A549 treated with AZD9567 at 1 μM for 4 hours (cell line): ENCODE results near the gene LRRC56. TPM values are rescaled to one million over a fixed set of nuclear protein-coding genes. Genes with fewer than 3 reads are reported as not detected.

ENCODE experiments used
- total RNA-seq: library from RNA; stranded (reverse); fragments of 200-300 nt; extraction: Qiagen RNA extraction; gene quantifications from 5 replicates; pipeline ENCODE4 v1.2.3, GENCODE V29; 2022; ENCODE audit not compliant: insufficient read depth

Gene LRRC56, protein sequence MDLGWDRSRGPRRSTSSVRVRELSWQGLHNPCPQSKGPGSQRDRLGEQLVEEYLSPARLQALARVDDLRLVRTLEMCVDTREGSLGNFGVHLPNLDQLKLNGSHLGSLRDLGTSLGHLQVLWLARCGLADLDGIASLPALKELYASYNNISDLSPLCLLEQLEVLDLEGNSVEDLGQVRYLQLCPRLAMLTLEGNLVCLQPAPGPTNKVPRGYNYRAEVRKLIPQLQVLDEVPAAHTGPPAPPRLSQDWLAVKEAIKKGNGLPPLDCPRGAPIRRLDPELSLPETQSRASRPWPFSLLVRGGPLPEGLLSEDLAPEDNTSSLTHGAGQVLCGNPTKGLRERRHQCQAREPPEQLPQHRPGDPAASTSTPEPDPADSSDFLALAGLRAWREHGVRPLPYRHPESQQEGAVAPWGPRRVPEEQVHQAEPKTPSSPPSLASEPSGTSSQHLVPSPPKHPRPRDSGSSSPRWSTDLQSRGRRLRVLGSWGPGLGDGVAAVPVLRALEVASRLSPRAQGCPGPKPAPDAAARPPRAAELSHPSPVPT
- total RNA-seq: 0.73 to 1.4 TPM (median 0.86 TPM) in 5 replicates

DNA sequence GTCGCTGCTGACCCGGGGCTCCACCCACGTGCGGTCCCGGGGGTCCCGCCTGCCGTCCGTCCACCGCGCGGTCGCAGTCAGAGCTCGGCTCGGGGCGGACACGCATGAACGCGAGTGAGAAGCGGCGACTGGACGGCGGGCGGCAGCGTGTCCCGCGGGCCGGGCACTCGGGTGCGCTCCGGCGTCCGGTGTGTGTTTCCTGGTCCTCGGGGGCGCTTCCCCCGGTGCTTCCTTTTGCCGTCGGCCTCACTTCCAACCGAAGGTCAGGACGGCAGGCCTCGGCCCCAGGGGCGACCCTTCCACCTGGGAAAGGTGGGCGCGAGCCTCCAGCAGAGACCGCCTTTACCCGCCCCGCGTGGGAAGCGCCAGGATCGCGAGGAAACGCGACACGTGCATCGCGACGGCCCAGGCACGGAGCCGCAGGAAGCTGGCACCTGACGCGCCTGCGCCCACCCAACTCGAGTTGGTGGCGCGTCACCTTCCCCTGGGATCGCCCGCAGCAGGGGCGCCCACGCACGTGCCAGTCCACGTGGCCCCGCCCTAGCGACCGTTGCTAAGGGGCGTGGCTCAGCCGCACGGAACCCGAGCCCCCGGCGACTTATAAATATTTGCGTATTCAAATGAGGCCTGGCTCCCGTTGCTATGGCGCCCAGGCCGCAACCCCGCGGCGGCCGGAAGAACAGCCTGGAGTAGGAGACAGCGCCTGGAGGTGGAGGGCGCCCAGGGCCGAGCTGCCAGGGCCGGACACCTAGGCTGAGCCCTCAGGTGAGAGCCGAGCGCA, at the start of gene LRRC56:
LRRC56 (plus strand) TSS at position 687 of the 781 bp plus-strand sequence. CDS start 3,158 bp downstream, outside the sequence.

DNA sequence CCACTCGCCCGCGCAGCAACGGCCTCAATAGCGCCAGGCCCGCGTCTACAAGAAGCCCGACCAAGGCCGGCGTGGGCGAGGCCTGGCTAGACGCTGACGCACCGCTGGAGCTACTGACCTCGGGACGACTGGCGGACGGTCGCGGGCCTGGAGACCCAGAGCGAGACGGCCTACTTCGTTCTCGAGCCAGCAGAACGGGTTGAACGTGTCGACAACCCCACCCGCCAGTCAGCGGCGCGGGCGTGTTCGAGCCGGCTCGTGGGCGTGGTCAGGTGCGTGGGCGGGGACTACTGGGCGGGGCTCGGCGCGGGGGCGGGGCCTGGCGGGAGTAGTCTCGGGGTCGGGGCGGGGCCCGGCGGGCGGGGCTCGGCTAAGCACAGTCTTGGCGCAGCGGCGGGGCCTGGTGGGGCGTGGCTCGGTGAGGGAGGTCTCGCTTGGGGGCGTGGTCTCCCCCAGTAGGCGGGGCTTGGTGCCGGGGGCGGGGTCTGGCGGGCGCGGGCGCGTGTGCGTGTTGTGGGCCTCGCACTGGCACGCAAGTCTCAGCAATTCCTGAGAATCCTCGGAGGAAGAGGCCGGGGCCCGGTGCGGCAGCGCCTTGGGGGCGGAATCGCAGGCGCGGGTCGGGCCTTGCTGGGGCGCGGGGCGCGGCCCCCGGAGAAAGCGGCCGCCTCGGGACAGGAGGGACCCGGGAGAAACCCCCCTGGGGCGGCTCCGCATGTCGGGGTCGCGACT, 30.2 kb upstream of the LRRC56 start, which contains the start of gene RNH1:
RNH1 (minus strand) TSS at position 248 of the 732 bp plus-strand sequence. CDS start 5,080 bp downstream, outside the sequence.

DNA sequence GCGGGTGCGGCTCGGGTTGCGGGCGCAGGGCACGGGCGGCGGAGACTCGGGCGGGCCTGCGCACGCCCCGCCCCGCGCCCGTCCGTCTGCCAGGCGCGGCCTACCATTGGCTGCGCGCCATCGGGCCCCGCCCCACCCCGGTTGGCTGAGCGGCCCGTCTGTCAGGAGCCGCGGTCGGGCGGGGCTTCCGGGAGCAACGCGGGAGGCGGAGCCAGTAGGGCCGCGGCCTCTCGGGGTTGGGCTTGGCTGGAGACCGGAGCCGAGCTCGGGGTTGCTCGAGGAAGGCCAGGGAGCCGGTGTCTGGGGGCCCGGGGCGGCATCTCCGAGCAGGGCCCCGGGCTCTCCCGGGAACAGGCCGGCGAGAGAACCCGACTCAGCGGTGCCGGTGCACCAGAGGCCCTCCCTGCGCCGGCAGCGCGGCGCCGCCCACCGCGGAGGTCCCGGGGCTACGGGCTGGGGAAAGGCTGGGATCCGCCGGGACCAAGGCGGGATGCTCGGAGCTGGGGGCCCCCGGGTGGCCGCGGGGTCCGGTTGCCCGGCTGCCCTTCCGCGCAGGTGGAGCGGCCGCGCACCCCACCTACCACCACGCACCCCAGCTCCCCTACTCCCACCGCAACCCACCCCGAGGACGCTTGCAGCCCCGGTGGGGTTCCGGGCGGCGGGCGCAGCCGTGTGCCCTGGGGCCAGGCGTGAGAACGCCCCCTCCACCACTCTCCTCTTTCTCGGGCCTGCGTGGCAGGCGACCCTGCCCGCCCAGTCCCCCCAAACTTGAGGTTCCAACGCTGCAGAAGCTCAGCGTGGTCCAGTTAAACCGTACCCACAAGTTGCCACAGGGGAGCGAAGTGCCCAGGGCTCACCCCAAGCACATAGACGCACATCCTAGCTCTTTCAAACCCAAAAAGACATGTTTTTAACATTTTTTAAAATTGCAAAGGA, 1.5 kb upstream of the LRRC56 start, which contains the start of gene HRAS:
HRAS (minus strand) TSS at position 58 of the 936 bp plus-strand sequence.

DNA sequence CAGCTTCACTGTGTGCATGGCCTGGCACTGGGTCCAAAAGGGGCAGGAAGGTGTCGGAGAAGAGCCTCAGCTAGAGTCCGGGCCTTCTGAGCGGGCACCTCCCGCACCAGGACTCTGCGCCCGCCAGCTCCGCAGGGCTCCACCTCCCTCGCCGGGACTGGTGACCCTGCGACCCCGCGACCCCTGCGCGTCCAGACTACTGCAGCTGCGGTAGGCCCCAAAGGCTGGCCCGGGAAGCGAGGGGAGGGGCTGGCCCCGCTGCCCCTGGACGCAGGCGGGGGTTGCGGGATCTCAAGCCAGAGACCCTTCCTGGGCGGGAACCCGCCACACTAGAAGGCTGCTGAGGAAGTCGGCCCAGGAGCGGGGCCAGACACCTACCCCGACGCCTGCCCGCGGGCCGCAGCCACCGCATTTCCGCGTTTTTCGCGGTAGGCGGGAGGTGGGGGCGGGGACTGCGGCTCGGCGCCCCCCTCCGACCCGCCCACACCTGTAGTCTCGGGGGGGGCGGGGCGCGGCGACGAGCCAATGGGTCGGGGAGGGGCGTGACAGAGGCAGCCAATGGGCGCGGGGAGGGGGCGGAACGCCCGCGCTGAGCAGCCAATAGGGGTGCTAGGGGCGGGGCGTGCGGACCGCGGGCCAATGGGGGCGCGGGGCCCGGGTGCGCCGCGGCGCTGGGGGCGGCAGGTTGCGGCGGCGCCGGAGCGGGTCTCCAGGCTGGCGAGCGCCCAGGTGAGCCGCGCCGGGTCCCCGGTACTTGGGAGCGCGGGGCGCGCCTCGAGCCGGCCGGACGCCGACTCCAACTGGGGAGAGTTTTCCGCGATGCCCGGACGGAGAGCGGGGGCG, 23.2 kb downstream of the LRRC56 start, which contains the start of the genes LMNTD2 and RASSF7:
LMNTD2 (minus strand) TSS at position 434 of the 843 bp plus-strand sequence; CDS start at position 412, 22 bp downstream.
RASSF7 (plus strand) TSS at position 666 of the 843 bp plus-strand sequence. CDS start 799 bp downstream, outside the sequence.

DNA sequence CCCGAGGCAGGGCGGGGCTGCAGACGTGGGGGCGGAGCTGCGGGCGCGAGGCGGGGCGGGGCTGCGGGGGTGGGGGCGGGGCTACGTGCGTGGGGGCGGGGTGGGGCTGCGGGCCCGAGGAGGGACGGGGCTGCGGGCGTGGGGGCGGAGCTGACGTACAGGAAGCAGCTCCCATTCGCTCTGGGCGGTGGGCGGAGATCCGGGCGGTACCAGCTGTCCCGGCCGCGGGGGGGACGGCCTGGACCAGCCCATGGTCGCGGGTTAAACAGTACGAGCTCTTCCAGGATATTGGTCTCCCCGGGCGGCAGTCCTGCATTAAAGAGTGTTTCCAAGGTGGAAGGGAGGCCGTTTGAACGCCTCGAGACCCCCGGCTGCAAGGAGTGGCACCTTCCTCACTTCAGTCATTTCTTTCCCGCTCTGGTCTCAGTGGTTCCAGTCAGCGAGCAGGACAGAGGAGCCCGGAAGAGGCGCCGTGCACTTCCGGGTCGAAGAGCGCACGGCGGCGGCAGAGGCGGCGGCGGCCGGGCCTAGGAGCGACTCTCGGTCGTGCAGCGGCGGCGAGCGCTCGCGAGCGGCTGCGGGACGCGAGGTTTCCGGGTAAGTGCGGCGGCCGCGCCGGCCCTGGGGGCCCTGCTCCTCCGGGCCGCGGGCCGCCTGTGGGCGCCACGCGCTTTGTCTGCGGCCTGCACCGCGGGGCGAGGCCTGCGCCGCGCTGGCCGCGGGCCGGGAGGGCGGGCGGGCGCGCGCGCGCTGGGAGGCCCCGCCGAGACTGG, 38.9 kb downstream of the LRRC56 start, which contains the start of gene PHRF1:
PHRF1 (plus strand) TSS at position 475 of the 773 bp plus-strand sequence. CDS start 5,043 bp downstream, outside the sequence.

Other genes with a start within 250 kb of the LRRC56 start
- 4.7 to 14.4 TPM (median 13.1 TPM) in 5 replicates for gene PGGHG, start 248.4 kb upstream of the LRRC56 start, total RNA-seq
- gene IFITM5, start 238.0 kb upstream of the LRRC56 start, total RNA-seq: not detected in 5 replicates
- gene IFITM2, start 229.7 kb upstream of the LRRC56 start, total RNA-seq: 44.1 to 65.8 TPM (median 59.9 TPM) in 5 replicates
- gene IFITM1, start 223.5 kb upstream of the LRRC56 start, total RNA-seq: 0.21 to 0.61 TPM (median 0.40 TPM) in 4 of 5 replicates, not detected in the other
- gene IFITM3, start 216.7 kb upstream of the LRRC56 start, total RNA-seq: 25.9 to 31.4 TPM (median 29.6 TPM) in 5 replicates
- gene B4GALNT4, start 168.0 kb upstream of the LRRC56 start, total RNA-seq: 3.5 to 19.5 TPM (median 16.4 TPM) in 5 replicates
- 23.1 to 36.9 TPM (median 34.3 TPM) in 5 replicates for gene PKP3, start 143.3 kb upstream of the LRRC56 start, total RNA-seq
- 56.8 to 95.7 TPM (median 89.6 TPM) in 5 replicates for gene SIGIRR, start 122.5 kb upstream of the LRRC56 start, total RNA-seq
- gene ANO9, start 95.5 kb upstream of the LRRC56 start, total RNA-seq: 0.84 to 1.3 TPM (median 0.85 TPM) in 4 of 5 replicates, not detected in the other
- 43.9 to 53.0 TPM (median 47.6 TPM) in 5 replicates for gene PTDSS2, start 87.2 kb upstream of the LRRC56 start, total RNA-seq
- 170 to 191 TPM (median 177 TPM) in 5 replicates for gene RNH1, start 30.3 kb upstream of the LRRC56 start, total RNA-seq
- gene HRAS, start 2.0 kb upstream of the LRRC56 start, total RNA-seq: 124 to 168 TPM (median 154 TPM) in 5 replicates
- 2.3 to 2.8 TPM (median 2.5 TPM) in 4 of 5 replicates, not detected in the other for gene LMNTD2, start 23.2 kb downstream of the LRRC56 start, total RNA-seq
- gene RASSF7, start 23.4 kb downstream of the LRRC56 start, total RNA-seq: 36.4 to 53.5 TPM (median 50.1 TPM) in 5 replicates
- 26.7 to 41.0 TPM (median 39.1 TPM) in 5 replicates for gene PHRF1, start 38.9 kb downstream of the LRRC56 start, total RNA-seq
- 7.7 to 13.2 TPM (median 10.5 TPM) in 5 replicates for gene IRF7, start 78.4 kb downstream of the LRRC56 start, total RNA-seq
- 0.02 to 0.09 TPM (median 0.05 TPM) in 4 of 5 replicates, not detected in the other for gene CDHR5, start 87.4 kb downstream of the LRRC56 start, total RNA-seq
- gene SCT, start 89.7 kb downstream of the LRRC56 start, total RNA-seq: not detected in 5 replicates
- 0.33 to 0.56 TPM (median 0.52 TPM) in 4 of 5 replicates, not detected in the other for gene DRD4, start 99.7 kb downstream of the LRRC56 start, total RNA-seq
- gene DEAF1, start 157.7 kb downstream of the LRRC56 start, total RNA-seq: 27.7 to 36.3 TPM (median 31.2 TPM) in 5 replicates
- gene TMEM80, start 158.3 kb downstream of the LRRC56 start, total RNA-seq: 8.6 to 11.0 TPM (median 10.4 TPM) in 5 replicates
- gene EPS8L2, start 168.7 kb downstream of the LRRC56 start, total RNA-seq: 64.8 to 132 TPM (median 122 TPM) in 5 replicates
- gene TALDO1, start 209.9 kb downstream of the LRRC56 start, total RNA-seq: 386 to 459 TPM (median 396 TPM) in 5 replicates
- gene GATD1, start 240.0 kb downstream of the LRRC56 start, total RNA-seq: 33.6 to 50.1 TPM (median 49.2 TPM) in 5 replicates